Mesenchymal stem cell (in vitro differentiated cells and primary cell): ENCODE measurements around the gene TAGLN.

Experiments used
- DNase-seq: peaks from one replicate; pipeline ENCODE4 v3.0.0-alpha.2; 2013
- H2AFZ ChIP-seq: one replicate; pipeline ENCODE4 v1.6.1; 2013; ENCODE audit warnings: low read depth, mild to moderate bottlenecking, control low read depth, inconsistent platforms, low read length, moderate library complexity
- H2AK5ac ChIP-seq: 2 replicates; pipeline ENCODE4 v1.6.1; 2013; ENCODE audit warnings: low read length, moderate library complexity, mild to moderate bottlenecking, inconsistent platforms; ENCODE audit not compliant: severe bottlenecking
- H2BK120ac ChIP-seq: one replicate; pipeline ENCODE4 v1.6.1; 2013; ENCODE audit warnings: low read depth, mild to moderate bottlenecking, inconsistent platforms, low read length, moderate library complexity
- H2BK12ac ChIP-seq, 2 experiments: one replicate each; pipeline ENCODE4 v1.6.1; 2013; ENCODE audit warnings: inconsistent platforms in 2 of 2, low read length in 2 of 2, mild to moderate bottlenecking in 2 of 2, moderate library complexity in 2 of 2, control low read depth in 1 of 2
- H2BK15ac ChIP-seq: one replicate; pipeline ENCODE4 v1.6.1; 2013; ENCODE audit warnings: mild to moderate bottlenecking, low read depth, inconsistent platforms; ENCODE audit not compliant: poor library complexity, severe bottlenecking
- H2BK5ac ChIP-seq: 2 replicates; pipeline ENCODE4 v1.6.1; 2013; ENCODE audit warnings: low read depth, mild to moderate bottlenecking, low read length, control low read depth, inconsistent platforms; ENCODE audit not compliant: poor library complexity, severe bottlenecking
- H3K14ac ChIP-seq, 2 experiments: one replicate each; pipeline ENCODE4 v1.6.1; 2013; ENCODE audit warnings: inconsistent platforms in 2 of 2, low read length in 2 of 2, control low read depth in 1 of 2, mild to moderate bottlenecking in 1 of 2, moderate library complexity in 1 of 2
- H3K18ac ChIP-seq, 2 experiments: one replicate each; pipeline ENCODE4 v1.6.1; 2013; ENCODE audit warnings: inconsistent platforms in 2 of 2, low read length in 2 of 2, control low read depth in 1 of 2, low read depth in 1 of 2, mild to moderate bottlenecking in 1 of 2
- H3K23ac ChIP-seq, 2 experiments: one replicate each; pipeline ENCODE4 v1.6.1; 2013; ENCODE audit warnings: inconsistent platforms in 2 of 2, low read length in 2 of 2, mild to moderate bottlenecking in 2 of 2, moderate library complexity in 2 of 2, control low read depth in 1 of 2
- H3K27ac ChIP-seq: 2 replicates; pipeline ENCODE4 v1.5.1; 2013; ENCODE audit warnings: mild to moderate bottlenecking, moderate library complexity, low read length, control low read depth, inconsistent platforms; ENCODE audit not compliant: poor library complexity, severe bottlenecking
- H3K27me3 ChIP-seq, 2 experiments: 2 replicates each; pipeline versions ENCODE4 v1.6.1 to v1.7.0; 2013; ENCODE audit warnings: low read length in 2 of 2, mild to moderate bottlenecking in 2 of 2, moderate library complexity in 2 of 2, control low read depth in 1 of 2, inconsistent platforms in 1 of 2; ENCODE audit not compliant: control insufficient read depth in 1 of 2, insufficient read depth in 1 of 2
- H3K36me3 ChIP-seq, 2 experiments: 2 replicates each; pipeline versions ENCODE4 v1.6.1 to v1.7.0; 2013; ENCODE audit warnings: low read length in 2 of 2, control low read depth in 1 of 2, inconsistent platforms in 1 of 2, low read depth in 1 of 2, mild to moderate bottlenecking in 1 of 2; ENCODE audit not compliant: insufficient read depth in 2 of 2, control insufficient read depth in 1 of 2
- H3K4ac ChIP-seq, 2 experiments: one replicate each; pipeline ENCODE4 v1.6.1; 2013; ENCODE audit warnings: inconsistent platforms in 2 of 2, low read length in 2 of 2, mild to moderate bottlenecking in 2 of 2, moderate library complexity in 2 of 2, control low read depth in 1 of 2, low read depth in 1 of 2
- H3K4me1 ChIP-seq: 2 replicates; pipeline ENCODE4 v1.6.1; 2013; ENCODE audit warnings: low read depth, low read length, control low read depth; ENCODE audit not compliant: control insufficient read depth, insufficient read depth
- H3K4me2 ChIP-seq: 2 replicates; pipeline ENCODE4 v1.6.1; 2013; ENCODE audit warnings: low read length, mild to moderate bottlenecking, inconsistent platforms; ENCODE audit not compliant: poor library complexity, severe bottlenecking
- H3K4me3 ChIP-seq, 2 experiments: 2 replicates each; pipeline versions ENCODE4 v1.5.1 to v1.7.0; 2013; ENCODE audit warnings: low read length in 2 of 2, mild to moderate bottlenecking in 2 of 2, control low read depth in 1 of 2, low read depth in 1 of 2; ENCODE audit not compliant: insufficient read depth in 1 of 2
- H3K79me1 ChIP-seq: replicated peaks from 2 replicates; pipeline ENCODE4 v1.6.1; 2013; ENCODE audit warnings: mild to moderate bottlenecking, control low read depth, low read length, inconsistent platforms; ENCODE audit not compliant: poor library complexity, severe bottlenecking
- H3K9ac ChIP-seq: 2 replicates; pipeline ENCODE4 v1.7.0; 2013; ENCODE audit warnings: mild to moderate bottlenecking, low read length, moderate library complexity
- H3K9me3 ChIP-seq: 2 replicates; pipeline ENCODE4 v1.7.0; 2013; ENCODE audit warnings: mild to moderate bottlenecking, low read length; ENCODE audit not compliant: control insufficient read depth
- H4K8ac ChIP-seq: one replicate; pipeline ENCODE4 v1.6.1; 2013; ENCODE audit warnings: inconsistent platforms, mild to moderate bottlenecking, low read length, moderate library complexity
- H4K91ac ChIP-seq: one replicate; pipeline ENCODE4 v1.6.1; 2013; ENCODE audit warnings: mild to moderate bottlenecking, low read length, inconsistent platforms
- WGBS: methylation state at CpG from one replicate; pipeline ENCODE4 v1.1.7; 2013; ENCODE audit warnings: mixed read lengths; 5-methylcytosine and 5-hydroxymethylcytosine counted together

Gene TAGLN

GRCh38 chr11:117232911-117233409, 33.8 kb downstream of the TAGLN start:
- Histone ChIP-seq H4K91ac (peak overlapping the region; percentile 6), H3K79me1 (peaks cover 24% of the 10 kb centered on the region), H3K4me3 (peak overlapping the region; percentile 78 to 88), H3K9ac (peak overlapping the region; percentile 86), H2AK5ac (peak overlapping the region; percentile 3), H3K36me3 (peaks cover 21 to 30% of the 10 kb centered on the region in 2 experiments), H3K27me3 (no peaks in the 10 kb centered on the region), H2BK120ac (peak overlapping the region; percentile 95), H3K23ac (no peak overlapping the region), H3K4ac (peak overlapping the region; percentile 29 to 71), H2BK12ac (no peak overlapping the region), H3K14ac (peak overlapping the region in 1 of 2 experiments; percentile 25), H2BK15ac (no peak overlapping the region), H3K27ac (peak overlapping the region; percentile 30), H4K8ac (peak overlapping the region; percentile 88), H2BK5ac (no peak overlapping the region), H3K18ac (peak overlapping the region; percentile 4 to 74), H3K4me2 (peak overlapping the region; percentile 84), H3K9me3 (no peaks in the 10 kb centered on the region), H2AFZ (no peak overlapping the region), H3K4me1 (peaks cover 1% of the 10 kb centered on the region)
- no peak for DNase-seq
- WGBS = 4% methylated on average over 25 of the region's 27 CpGs

- Histone ChIP-seq H3K4me3 (no peak overlapping the region), H3K14ac (no peak overlapping the region), H3K27me3 (no peaks in the 10 kb centered on the region), H3K4me2 (no peak overlapping the region), H3K18ac (no peak overlapping the region), H3K27ac (no peak overlapping the region), H2AK5ac (no peak overlapping the region), H2BK5ac (no peak overlapping the region), H3K23ac (no peak overlapping the region), H3K9ac (no peak overlapping the region), H4K8ac (no peak overlapping the region), H3K36me3 (peaks cover 25 to 39% of the 10 kb centered on the region in 2 experiments), H3K4ac (no peak overlapping the region), H4K91ac (no peak overlapping the region), H2AFZ (no peak overlapping the region), H2BK12ac (no peak overlapping the region), H3K9me3 (no peaks in the 10 kb centered on the region), H3K79me1 (peaks cover 14% of the 10 kb centered on the region), H2BK15ac (no peak overlapping the region), H2BK120ac (no peak overlapping the region), H3K4me1 (no peaks in the 10 kb centered on the region)
- DNase-seq = no peak
- WGBS = 98% methylated on average over 4 of the region's 5 CpGs
These were observed 39.1 kb downstream of the TAGLN start for GRCh38 chr11:117238221-117238620.

GRCh38 chr11:117239295-117239694, 40.1 kb downstream of the TAGLN start:
- Histone ChIP-seq H3K79me1 (peaks cover 18% of the 10 kb centered on the region), H3K4me1 (no peaks in the 10 kb centered on the region), H3K27ac (peak overlapping the region; percentile 19), H3K4me2 (no peak overlapping the region), H3K18ac (no peak overlapping the region), H2AFZ (no peak overlapping the region), H2BK120ac (no peak overlapping the region), H2BK15ac (no peak overlapping the region), H3K27me3 (no peaks in the 10 kb centered on the region), H3K23ac (no peak overlapping the region), H4K91ac (no peak overlapping the region), H3K9ac (peak overlapping the region; percentile 53), H3K4ac (no peak overlapping the region), H3K14ac (no peak overlapping the region), H3K9me3 (no peaks in the 10 kb centered on the region), H2BK5ac (no peak overlapping the region), H2BK12ac (no peak overlapping the region), H4K8ac (no peak overlapping the region), H3K36me3 (peaks cover 32 to 50% of the 10 kb centered on the region in 2 experiments), H2AK5ac (no peak overlapping the region), H3K4me3 (no peak overlapping the region)
- DNase-seq = peak; percentile 94
- 13% methylated on average over 5 of the region's 6 CpGs for WGBS

GRCh38 chr11:117248341-117248740, 49.2 kb downstream of the TAGLN start:
- Histone ChIP-seq H3K4me2 (no peak overlapping the region), H2BK5ac (no peak overlapping the region), H3K36me3 (peaks cover 30 to 67% of the 10 kb centered on the region in 2 experiments), H3K14ac (no peak overlapping the region), H2BK120ac (no peak overlapping the region), H4K8ac (no peak overlapping the region), H3K79me1 (peaks cover 11% of the 10 kb centered on the region), H3K4me3 (no peak overlapping the region), H3K4ac (no peak overlapping the region), H2BK15ac (no peak overlapping the region), H3K9me3 (no peaks in the 10 kb centered on the region), H3K4me1 (no peaks in the 10 kb centered on the region), H2AFZ (no peak overlapping the region), H2BK12ac (no peak overlapping the region), H2AK5ac (no peak overlapping the region), H3K9ac (no peak overlapping the region), H3K18ac (no peak overlapping the region), H3K23ac (no peak overlapping the region), H4K91ac (no peak overlapping the region), H3K27ac (no peak overlapping the region), H3K27me3 (no peaks in the 10 kb centered on the region)
- 100% methylated on average over 2 of the region's 4 CpGs for WGBS
- DNase-seq = no peak
